H1 (cell line): ENCODE measurements around the gene SELENOK.

Experiments used
- KDM5A ChIP-seq: fragments of 200-600 bp; IDR thresholded peaks from 2 replicates; pipeline ENCODE4 v1.7.1; 2012; ENCODE audit warnings: mild to moderate bottlenecking, low read length, inconsistent platforms, mixed read lengths
- TF ChIP-seq, protein P1 (sequence below), 3 experiments: IDR thresholded peaks; 1 replicate in 2 of 3; 2 replicates in 1 of 3; pipeline versions ENCODE4 v1.5.1 to v1.6.1; 2011; ENCODE audit warnings: low read length in 3 of 3, mild to moderate bottlenecking in 3 of 3, inconsistent platforms in 2 of 3, low read depth in 1 of 3, moderate library complexity in 1 of 3; ENCODE audit not compliant: insufficient read depth in 1 of 3; ENCODE audit errors: control extremely low read depth in 1 of 3

DNA sequence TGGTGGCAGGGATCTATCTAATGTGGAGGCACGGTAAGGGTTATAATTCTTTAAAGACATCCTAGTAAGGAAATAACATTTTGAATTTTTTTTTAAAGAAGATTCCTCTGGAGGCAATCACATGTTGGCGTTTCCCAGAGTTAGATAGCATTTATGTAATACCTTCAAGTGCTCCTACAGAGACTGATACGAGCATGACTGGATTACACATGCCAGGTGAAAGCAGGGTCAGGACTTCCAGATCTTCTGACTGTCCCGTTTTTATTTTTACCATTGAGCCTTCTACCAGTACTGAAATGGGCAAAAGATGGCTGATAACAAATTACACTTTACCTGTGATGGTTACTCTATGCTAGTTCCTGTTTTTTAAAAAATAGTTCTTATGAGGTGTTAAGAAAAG lies 31.5 kb downstream of the SELENOK start:
- TF ChIP-seq KDM5A: no peak
- TF ChIP-seq, protein P1, sequence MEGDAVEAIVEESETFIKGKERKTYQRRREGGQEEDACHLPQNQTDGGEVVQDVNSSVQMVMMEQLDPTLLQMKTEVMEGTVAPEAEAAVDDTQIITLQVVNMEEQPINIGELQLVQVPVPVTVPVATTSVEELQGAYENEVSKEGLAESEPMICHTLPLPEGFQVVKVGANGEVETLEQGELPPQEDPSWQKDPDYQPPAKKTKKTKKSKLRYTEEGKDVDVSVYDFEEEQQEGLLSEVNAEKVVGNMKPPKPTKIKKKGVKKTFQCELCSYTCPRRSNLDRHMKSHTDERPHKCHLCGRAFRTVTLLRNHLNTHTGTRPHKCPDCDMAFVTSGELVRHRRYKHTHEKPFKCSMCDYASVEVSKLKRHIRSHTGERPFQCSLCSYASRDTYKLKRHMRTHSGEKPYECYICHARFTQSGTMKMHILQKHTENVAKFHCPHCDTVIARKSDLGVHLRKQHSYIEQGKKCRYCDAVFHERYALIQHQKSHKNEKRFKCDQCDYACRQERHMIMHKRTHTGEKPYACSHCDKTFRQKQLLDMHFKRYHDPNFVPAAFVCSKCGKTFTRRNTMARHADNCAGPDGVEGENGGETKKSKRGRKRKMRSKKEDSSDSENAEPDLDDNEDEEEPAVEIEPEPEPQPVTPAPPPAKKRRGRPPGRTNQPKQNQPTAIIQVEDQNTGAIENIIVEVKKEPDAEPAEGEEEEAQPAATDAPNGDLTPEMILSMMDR (IDR thresholded peaks at IDR 0.05; ENCODE audit: control extremely low read depth in 1 of 3, insufficient read depth in 1 of 3, low read depth in 1 of 3, low read length in 3 of 3): no peak
